Spinal cord (tissue), 10 donors: ENCODE data around the gene TRAF1. TPM values are rescaled to one million over a fixed set of nuclear protein-coding genes. Genes with fewer than 3 reads are reported as not detected.

Experiments used
- DNase-seq, 6 donors: peaks; one replicate each; pipeline versions ENCODE4 v3.0.0 to v3.0.0-alpha.2; 2013 to 2015; ENCODE audit warnings: low spot score in 6 of 6, low read depth in 4 of 6
- H3K27ac ChIP-seq: one replicate; pipeline ENCODE4 v1.5.1; 2013; ENCODE audit warnings: low read depth, low read length, control low read depth
- H3K27me3 ChIP-seq: one replicate; pipeline ENCODE4 v1.6.1; 2013; ENCODE audit warnings: low read length; ENCODE audit not compliant: control insufficient read depth, insufficient read depth
- H3K36me3 ChIP-seq: one replicate; pipeline ENCODE4 v1.6.1; 2013; ENCODE audit warnings: low read length; ENCODE audit not compliant: control insufficient read depth, insufficient read depth
- H3K4me1 ChIP-seq: one replicate; pipeline ENCODE4 v1.6.1; 2013; ENCODE audit warnings: low read length; ENCODE audit not compliant: control insufficient read depth, insufficient read depth
- H3K4me3 ChIP-seq: one replicate; pipeline ENCODE4 v1.5.1; 2013; ENCODE audit warnings: low read depth, low read length, control low read depth
- H3K9me3 ChIP-seq: one replicate; pipeline ENCODE4 v1.6.1; 2013; ENCODE audit warnings: low read length; ENCODE audit not compliant: control insufficient read depth, insufficient read depth
- WGBS: methylation state at CpG from one replicate; pipeline ENCODE4 v1.1.5; 2013; ENCODE audit warnings: missing lambda C conversion rate; ENCODE audit not compliant: insufficient coverage; 5-methylcytosine and 5-hydroxymethylcytosine counted together
- polyA plus RNA-seq, 2 donors: library from polyadenylated mRNA; unstranded; fragments of 120-200 nt; gene quantifications; one replicate each; pipeline ENCODE4 v1.2.1, GENCODE V29; 2013; ENCODE audit not compliant: insufficient read length in 2 of 2
- total RNA-seq, 2 donors: library from RNA; depleted of rRNA in 1 of 2; stranded (reverse); fragments of 120-200 nt in 1 of 2; fragments of >200 nt in 1 of 2; gene quantifications; one replicate each; pipeline versions ENCODE4 v1.2.3 to v1.2.4, GENCODE V29; 2013 to 2014
- donor health status: healthy.

TRAF1 gene
- total and polyA plus RNA-seq, 4 donors = 3.5 to 6.8 (median 5.4) TPM

- Histone ChIP-seq H3K27ac (no peak overlapping the region), H3K4me1 (peaks cover 5% of the 10 kb centered on the region), H3K4me3 (no peak overlapping the region), H3K9me3 (no peaks in the 10 kb centered on the region), H3K36me3 (no peaks in the 10 kb centered on the region), H3K27me3 (no peaks in the 10 kb centered on the region)
- no peak for DNase-seq
- WGBS = 56% methylated on average over 6 of the region's 10 CpGs
These were observed 43.5 kb downstream of the TRAF1 start for GRCh38 chr9:120882935-120883607.

- 96% methylated on average over 3 of the region's 6 CpGs for WGBS
- Histone ChIP-seq H3K27ac (no peak overlapping the region), H3K9me3 (no peaks in the 10 kb centered on the region), H3K4me3 (no peak overlapping the region), H3K4me1 (peaks cover 22% of the 10 kb centered on the region), H3K36me3 (peaks cover under 1% of the 10 kb centered on the region), H3K27me3 (no peaks in the 10 kb centered on the region)
- no peak for DNase-seq
These were observed 47.1 kb downstream of the TRAF1 start for GRCh38 chr9:120879446-120879845.

GRCh38 chr9:120878188-120879130 is 48.1 kb downstream of the TRAF1 start:
- Histone ChIP-seq H3K27me3 (no peaks in the 10 kb centered on the region), H3K27ac (no peak overlapping the region), H3K4me1 (peaks cover 22% of the 10 kb centered on the region), H3K36me3 (peaks cover 10% of the 10 kb centered on the region), H3K9me3 (no peaks in the 10 kb centered on the region), H3K4me3 (no peak overlapping the region)
- DNase-seq = peak in 1 of 6 donors; percentile 42
- WGBS = 89% methylated on average over 6 of the region's 8 CpGs

GRCh38 chr9:120877276-120878034 is 49.1 kb downstream of the TRAF1 start:
- H3K27me3 ChIP-seq = no peaks in the 10 kb centered on the region
- H3K9me3 ChIP-seq = no peaks in the 10 kb centered on the region
- WGBS = under 1% methylated on average over 61 of the region's 63 CpGs
- DNase-seq = peak in 3 of 6 donors; percentile 40 to 84 (median 83)
- peaks cover 14% of the 10 kb centered on the region for H3K36me3 ChIP-seq
- peaks cover 22% of the 10 kb centered on the region for H3K4me1 ChIP-seq
- H3K4me3 ChIP-seq = peak overlapping the region; percentile 73
- peak overlapping the region; percentile 73 for H3K27ac ChIP-seq

- Histone ChIP-seq H3K9me3 (no peaks in the 10 kb centered on the region), H3K36me3 (peaks cover 18% of the 10 kb centered on the region), H3K27ac (peak within 1 kb of the TSS; percentile 84), H3K4me1 (peaks cover 22% of the 10 kb centered on the region), H3K4me3 (peak within 1 kb of the TSS; percentile 74), H3K27me3 (no peaks in the 10 kb centered on the region)
- under 1% methylated on average over 27 of the region's 45 CpGs for WGBS
- DNase-seq = peak in 2 of 6 donors; percentile 44 to 55
These were observed 49.8 kb downstream of the TRAF1 start, which contains the start of gene PHF19 for GRCh38 chr9:120876842-120877240. Gene PHF19 (minus strand): TSS chr9:120877188. CDS start chr9:120874741, 2,447 bp downstream.

- H3K36me3 ChIP-seq = peaks cover 22% of the 10 kb centered on the region
- 2% methylated on average over 65 of the region's 65 CpGs for WGBS
- H3K9me3 ChIP-seq = no peaks in the 10 kb centered on the region
- H3K27ac ChIP-seq = peak overlapping the region; percentile 84
- H3K4me1 ChIP-seq = peaks cover 22% of the 10 kb centered on the region
- H3K27me3 ChIP-seq = no peaks in the 10 kb centered on the region
- peak in 3 of 6 donors; percentile 33 to 84 (median 83) for DNase-seq
- H3K4me3 ChIP-seq = peak overlapping the region; percentile 74
These were observed 50.4 kb downstream of the TRAF1 start for GRCh38 chr9:120875954-120876841.

GRCh38 chr9:120875643-120875953 is 51.0 kb downstream of the TRAF1 start:
- Histone ChIP-seq H3K27me3 (no peaks in the 10 kb centered on the region), H3K4me3 (peak overlapping the region; percentile 33), H3K9me3 (no peaks in the 10 kb centered on the region), H3K36me3 (peaks cover 22% of the 10 kb centered on the region), H3K27ac (peak overlapping the region; percentile 61), H3K4me1 (peaks cover 22% of the 10 kb centered on the region)
- WGBS = 64% methylated on average over 5 of the region's 7 CpGs
- no peak for DNase-seq

GRCh38 chr9:120875195-120875565 is 51.4 kb downstream of the TRAF1 start:
- Histone ChIP-seq H3K4me1 (peaks cover 23% of the 10 kb centered on the region), H3K36me3 (peaks cover 25% of the 10 kb centered on the region), H3K27me3 (no peaks in the 10 kb centered on the region), H3K4me3 (no peak overlapping the region), H3K27ac (peak overlapping the region; percentile 61), H3K9me3 (no peaks in the 10 kb centered on the region)
- 68% methylated on average over 4 of the region's 4 CpGs for WGBS
- DNase-seq = no peak
